Thyroid gland (tissue), 4 donors: Measurements from ENCODE around the gene ACADM. TPM values are rescaled to one million over a fixed set of nuclear protein-coding genes. Genes with fewer than 3 reads are reported as not detected.
"Not testable (repeated sequence)": the region's sequence is repeated elsewhere in the genome, so short reads cannot be mapped to it uniquely, and the experiment has no call there.

ENCODE experiments used
- DNase-seq, 2 donors: peaks; one replicate each; pipeline ENCODE4 v3.0.0-alpha.2; 2019
- H3K27ac ChIP-seq, 3 donors: fragments of 200-600 bp; sonication (generic); 1 replicate in 2 of 3; 2 replicates in 1 of 3; pipeline ENCODE4 v1.5.1; 2016 to 2019; ENCODE audit warnings: mild to moderate bottlenecking in 1 of 3, moderate library complexity in 1 of 3
- H3K27me3 ChIP-seq: fragments of 200-600 bp; sonication (generic); one replicate; pipeline ENCODE4 v1.5.1; 2019
- H3K36me3 ChIP-seq, 2 donors: fragments of 200-600 bp; sonication (generic); one replicate each; pipeline ENCODE4 v1.5.1; 2016 to 2019
- H3K4me1 ChIP-seq, 2 donors: fragments of 200-600 bp; sonication (generic); one replicate each; pipeline ENCODE4 v1.5.1; 2017 to 2019
- H3K4me3 ChIP-seq, 3 donors: fragments of 200-600 bp; sonication (generic); replicated peaks in 1 of 3; 1 replicate in 2 of 3; 2 replicates in 1 of 3; pipeline ENCODE4 v1.5.1; 2016; ENCODE audit warnings: mild to moderate bottlenecking in 1 of 3
- H3K9me3 ChIP-seq: fragments of 200-600 bp; sonication (generic); one replicate; pipeline ENCODE4 v1.5.1; 2017
- POLR2A ChIP-seq, 2 donors: fragments of 450-650 bp; IDR thresholded peaks; one replicate each; pipeline ENCODE4 v1.6.1; 2017; ENCODE audit warnings: antibody characterized with exemption in 2 of 2, mild to moderate bottlenecking in 2 of 2, moderate library complexity in 1 of 2
- WGBS, 2 donors: methylation state at CpG; one replicate each; pipeline ENCODE4 v1.1.5; 2017; 5-methylcytosine and 5-hydroxymethylcytosine counted together
- intact Hi-C: fragments of 100-400 bp; cut with DNase I; formaldehyde crosslinking; loops from one replicate; pipeline ENCODE4 v1.15.1; 2023
- total RNA-seq, 4 donors: library from RNA; depleted of rRNA; stranded (reverse); fragments of >200 nt; gene quantifications; one replicate each; pipeline ENCODE4 v1.2.3, GENCODE V29; 2016
- TF ChIP-seq, protein P1 (sequence below), 6 experiments: fragments of 200-600 bp in 3 of 6; fragments of 450-650 bp in 3 of 6; sonication (generic) in 3 of 6; IDR thresholded peaks; one replicate each; pipeline ENCODE4 v1.5.1; 2016 to 2019; ENCODE audit warnings: antibody characterized with exemption in 6 of 6, mild to moderate bottlenecking in 2 of 6, inconsistent platforms in 1 of 6, moderate library complexity in 1 of 6

ACADM gene
- total RNA-seq, 4 donors from 2014 or later = 65.3 to 69.9 (median 68.7) TPM

DNA sequence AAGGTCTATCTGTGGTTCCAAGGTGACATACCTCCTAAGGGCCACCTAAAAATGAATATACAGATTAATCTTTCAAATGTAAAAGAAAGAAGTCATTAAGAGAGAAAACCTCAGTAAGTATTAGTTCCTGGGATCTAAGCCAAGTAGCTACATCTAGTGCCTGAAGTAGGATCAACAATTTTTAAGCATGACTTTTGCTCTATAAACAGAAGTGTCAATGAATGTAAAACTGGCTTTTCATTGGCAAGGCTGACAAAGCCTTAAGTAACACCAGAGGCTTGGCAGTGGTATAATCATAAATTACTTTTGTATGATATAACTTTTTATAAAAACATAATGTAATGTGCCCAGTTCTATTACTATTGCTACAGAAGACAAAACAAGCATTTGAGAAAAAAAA lies 12.2 kb upstream of the ACADM start:
- DNase-seq = no peak
- Histone ChIP-seq H3K9me3 (no peaks in the 10 kb centered on the region), H3K27me3 (no peaks in the 10 kb centered on the region), H3K4me1 (no peaks in the 10 kb centered on the region), H3K36me3 (no peaks in the 10 kb centered on the region), H3K4me3 (no peak overlapping the region), H3K27ac (no peak overlapping the region)
- TF ChIP-seq, protein P1, sequence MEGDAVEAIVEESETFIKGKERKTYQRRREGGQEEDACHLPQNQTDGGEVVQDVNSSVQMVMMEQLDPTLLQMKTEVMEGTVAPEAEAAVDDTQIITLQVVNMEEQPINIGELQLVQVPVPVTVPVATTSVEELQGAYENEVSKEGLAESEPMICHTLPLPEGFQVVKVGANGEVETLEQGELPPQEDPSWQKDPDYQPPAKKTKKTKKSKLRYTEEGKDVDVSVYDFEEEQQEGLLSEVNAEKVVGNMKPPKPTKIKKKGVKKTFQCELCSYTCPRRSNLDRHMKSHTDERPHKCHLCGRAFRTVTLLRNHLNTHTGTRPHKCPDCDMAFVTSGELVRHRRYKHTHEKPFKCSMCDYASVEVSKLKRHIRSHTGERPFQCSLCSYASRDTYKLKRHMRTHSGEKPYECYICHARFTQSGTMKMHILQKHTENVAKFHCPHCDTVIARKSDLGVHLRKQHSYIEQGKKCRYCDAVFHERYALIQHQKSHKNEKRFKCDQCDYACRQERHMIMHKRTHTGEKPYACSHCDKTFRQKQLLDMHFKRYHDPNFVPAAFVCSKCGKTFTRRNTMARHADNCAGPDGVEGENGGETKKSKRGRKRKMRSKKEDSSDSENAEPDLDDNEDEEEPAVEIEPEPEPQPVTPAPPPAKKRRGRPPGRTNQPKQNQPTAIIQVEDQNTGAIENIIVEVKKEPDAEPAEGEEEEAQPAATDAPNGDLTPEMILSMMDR (IDR thresholded peaks at IDR 0.05) = no peak
- no peak for TF ChIP-seq POLR2A (IDR thresholded peaks at IDR 0.05)
- intact Hi-C loops = no loop called here

DNA sequence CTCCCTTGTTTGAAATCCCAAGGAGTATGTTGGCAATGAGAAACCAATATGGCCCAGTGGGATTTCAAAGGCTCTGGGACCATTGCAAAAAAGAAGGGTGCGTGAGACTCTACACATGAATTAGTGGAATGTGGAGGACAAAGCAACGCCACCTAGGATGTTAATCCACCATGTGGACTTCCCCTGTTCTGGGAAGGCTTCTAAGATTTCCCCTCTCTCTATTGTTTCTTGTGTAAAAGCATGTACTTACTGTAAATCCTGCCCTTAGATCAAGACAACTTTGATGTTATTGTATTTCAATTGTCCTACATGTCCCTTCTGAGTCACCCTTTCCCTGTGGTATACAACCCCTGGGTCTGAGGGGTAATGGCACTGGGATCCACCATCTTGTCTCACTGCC lies 4.7 kb upstream of the ACADM start:
- no peak overlapping the region for H3K27ac ChIP-seq
- H3K36me3 ChIP-seq = no peaks in the 10 kb centered on the region
- no peaks in the 10 kb centered on the region for H3K9me3 ChIP-seq
- no peak for TF ChIP-seq POLR2A (IDR thresholded peaks at IDR 0.05)
- TF ChIP-seq, protein P1 (IDR thresholded peaks at IDR 0.05) = no peak
- 70 to 86% methylated on average over 2 of the region's 2 CpGs for WGBS, 2 donors
- intact Hi-C loops = loop anchor here (10.0 kb wide), 1 partner anchor 65 kb away; the partner anchor contains the start of gene RABGGTB
- peaks cover 0 to 5% of the 10 kb centered on the region in 2 donors for H3K4me1 ChIP-seq
- DNase-seq = no peak
- no peak overlapping the region for H3K4me3 ChIP-seq
- no peaks in the 10 kb centered on the region for H3K27me3 ChIP-seq

DNA sequence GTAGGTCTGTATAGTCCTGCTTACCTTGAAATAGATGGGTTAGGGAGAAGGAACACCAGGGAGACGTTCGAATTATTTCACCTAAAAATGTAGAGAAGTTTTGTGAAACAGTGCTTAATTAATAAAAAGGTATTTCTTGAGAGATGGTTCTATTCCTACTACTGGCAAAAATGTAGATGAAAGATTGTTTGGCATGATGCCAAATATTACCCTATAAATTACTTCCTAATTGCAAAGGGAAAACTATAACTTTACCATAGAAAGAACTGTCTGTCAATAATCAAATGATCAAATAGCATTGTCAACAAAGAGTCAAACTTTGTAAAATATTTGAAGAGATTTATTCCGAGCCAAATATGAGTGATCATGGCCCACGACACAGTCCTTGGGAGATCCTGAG lies 4.2 kb upstream of the ACADM start:
- intact Hi-C loops = loop anchor here (10.0 kb wide), 1 partner anchor 64 kb away; the partner anchor contains the start of gene RABGGTB
- 93 to 94% methylated on average over 4 of the region's 4 CpGs for WGBS, 2 donors
- no peak overlapping the region for H3K4me3 ChIP-seq
- no peaks in the 10 kb centered on the region for H3K36me3 ChIP-seq
- no peak overlapping the region for H3K27ac ChIP-seq
- no peak for TF ChIP-seq POLR2A (IDR thresholded peaks at IDR 0.05)
- TF ChIP-seq, protein P1 (IDR thresholded peaks at IDR 0.05) = no peak
- H3K27me3 ChIP-seq = no peaks in the 10 kb centered on the region
- H3K9me3 ChIP-seq = no peaks in the 10 kb centered on the region
- H3K4me1 ChIP-seq = peaks cover 0 to 9% of the 10 kb centered on the region in 2 donors
- DNase-seq = no peak

DNA sequence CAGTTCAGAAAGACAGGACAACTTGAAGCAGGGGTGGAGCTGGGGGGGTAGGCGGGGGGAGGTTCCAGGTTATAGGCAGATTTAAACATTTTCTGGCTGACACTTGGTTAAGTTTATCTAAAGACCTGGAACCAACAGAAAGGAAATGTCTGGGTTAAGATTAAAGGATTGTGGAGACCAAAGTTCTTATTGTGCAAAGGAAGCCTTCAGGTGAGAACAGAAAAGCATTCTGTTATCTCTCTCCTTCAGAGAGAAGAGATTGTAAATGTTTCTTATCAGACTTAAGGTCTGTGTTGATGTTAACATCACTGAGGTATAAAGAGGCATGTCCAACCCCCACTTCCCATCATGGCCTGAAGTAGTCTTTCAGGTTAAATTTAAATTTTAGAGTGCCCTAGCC lies 3.7 kb upstream of the ACADM start:
- intact Hi-C loops = loop anchor here (10.0 kb wide), 1 partner anchor 64 kb away; the partner anchor contains the start of gene RABGGTB
- 83 to 100% methylated on average over 1 of the region's 1 CpG for WGBS, 2 donors

DNA sequence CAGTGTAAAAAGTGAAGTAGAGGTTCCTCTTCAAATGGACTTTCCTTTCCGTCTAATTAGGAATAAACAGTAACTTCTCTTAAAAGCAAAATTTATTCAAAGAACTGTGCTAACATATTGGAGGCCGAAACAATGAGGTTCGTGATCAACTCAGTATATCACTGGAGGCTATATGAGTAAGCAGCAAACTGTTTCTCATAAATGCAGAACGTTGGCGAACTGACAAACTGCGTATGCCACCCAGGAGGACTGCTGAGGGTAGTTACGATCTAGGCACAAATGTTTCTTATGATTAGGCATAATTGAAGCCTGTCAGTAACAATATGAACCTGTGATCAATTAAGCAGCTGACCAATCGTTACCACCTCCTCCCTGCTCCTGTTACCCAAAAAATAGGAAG lies 2.3 kb upstream of the ACADM start:
- H3K4me1 ChIP-seq = peaks cover 4 to 19% of the 10 kb centered on the region in 2 donors
- 92 to 95% methylated on average over 8 of the region's 8 CpGs for WGBS, 2 donors
- H3K27me3 ChIP-seq, H3K27ac ChIP-seq, H3K9me3 ChIP-seq, DNase-seq, H3K4me3 ChIP-seq, H3K36me3 ChIP-seq: not testable (repeated sequence)
- intact Hi-C loops = loop anchor here (10.0 kb wide), 1 partner anchor 63 kb away; the partner anchor contains the start of gene RABGGTB

More for the DNA sequence above, 3.7 kb upstream of the ACADM start:
- Histone ChIP-seq H3K4me3 (no peak overlapping the region), H3K27ac (no peak overlapping the region), H3K9me3 (no peaks in the 10 kb centered on the region), H3K4me1 (peaks cover under 1 to 14% of the 10 kb centered on the region in 2 donors), H3K27me3 (no peaks in the 10 kb centered on the region), H3K36me3 (no peaks in the 10 kb centered on the region)
- TF ChIP-seq POLR2A (IDR thresholded peaks at IDR 0.05) = no peak
- TF ChIP-seq, protein P1 (IDR thresholded peaks at IDR 0.05) = no peak
- DNase-seq = no peak
